ENCODE measurements around the gene THAP4.

Gene THAP4

DNA sequence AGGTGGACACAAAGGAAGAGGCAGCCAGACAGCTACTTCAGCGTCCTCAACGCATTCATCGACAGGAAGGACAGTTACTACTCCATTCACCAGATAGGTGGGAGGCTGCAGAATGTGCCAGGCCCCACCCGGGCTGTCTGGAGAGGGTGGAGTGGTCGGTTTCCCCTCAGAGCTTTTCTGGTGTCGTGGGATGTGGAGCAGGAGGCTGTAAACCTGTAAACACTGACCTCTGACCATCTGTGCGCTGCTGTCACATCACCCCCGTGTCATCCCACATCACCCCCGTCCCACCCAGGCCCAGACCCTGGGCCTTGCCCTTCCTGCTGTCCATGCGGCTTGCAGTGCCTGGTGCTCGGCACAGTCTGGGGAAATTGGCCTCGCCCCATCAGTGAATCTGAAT lies 17.6 kb upstream of the THAP4 start:
- TF ChIP-seq GATA3 (IDR thresholded peaks at IDR 0.05; ENCODE audit: low read depth, low read length) (no peak), GATA2 (IDR thresholded peaks at IDR 0.05; ENCODE audit: low read depth, low read length) (no peak)

DNA sequence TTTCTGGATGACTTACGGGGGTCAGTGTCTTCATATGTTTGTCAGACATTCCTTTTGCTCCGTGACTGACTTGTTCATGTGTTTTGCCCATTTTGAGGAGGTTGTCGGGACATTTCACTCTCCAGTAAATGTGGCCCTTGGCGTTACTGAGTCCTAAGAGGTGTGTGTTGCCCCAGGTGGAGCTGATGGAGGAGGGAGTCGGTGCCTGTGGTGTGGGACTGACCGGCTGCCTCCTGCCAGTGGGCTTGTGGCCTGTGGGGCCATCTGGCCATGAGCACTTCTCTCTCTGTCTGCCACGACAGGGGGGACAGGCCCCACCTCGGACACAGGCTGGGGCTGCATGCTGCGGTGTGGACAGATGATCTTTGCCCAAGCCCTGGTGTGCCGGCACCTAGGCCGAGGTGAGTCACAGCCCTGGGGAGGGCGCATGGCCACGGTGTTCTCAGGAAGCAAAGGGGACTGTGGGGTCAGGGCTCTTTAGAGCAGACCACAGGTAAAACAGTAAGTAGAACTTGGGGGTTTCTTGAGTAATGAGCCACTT lies 16.3 kb upstream of the THAP4 start:
- TF ChIP-seq GATA3 (IDR thresholded peaks at IDR 0.05; ENCODE audit: low read depth, low read length) (no peak), GATA2 (IDR thresholded peaks at IDR 0.05; ENCODE audit: low read depth, low read length) (no peak)

DNA sequence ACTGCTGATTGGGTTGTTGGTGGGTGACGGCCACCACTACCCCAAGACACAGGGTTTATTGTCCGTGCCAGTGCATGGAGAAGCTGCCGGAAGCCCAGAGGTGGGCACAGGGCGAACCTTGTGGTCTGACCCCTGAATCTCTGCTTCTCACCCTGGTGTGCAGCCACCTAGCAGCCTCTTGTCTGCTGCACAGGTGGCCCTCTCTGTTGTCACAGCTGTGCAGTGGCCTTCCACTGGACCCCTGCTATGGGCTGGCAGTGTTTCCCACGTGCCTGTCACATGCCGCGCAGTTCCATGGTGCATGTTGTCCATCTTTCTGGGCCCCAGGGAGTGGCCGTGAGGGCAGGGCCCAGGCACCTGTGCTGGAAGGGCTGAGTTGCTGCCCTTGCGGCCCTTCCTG lies 15.8 kb upstream of the THAP4 start:
- TF ChIP-seq GATA2 (IDR thresholded peaks at IDR 0.05; ENCODE audit: low read depth, low read length) = no peak
- TF ChIP-seq GATA3 (IDR thresholded peaks at IDR 0.05; ENCODE audit: low read depth, low read length) = no peak

DNA sequence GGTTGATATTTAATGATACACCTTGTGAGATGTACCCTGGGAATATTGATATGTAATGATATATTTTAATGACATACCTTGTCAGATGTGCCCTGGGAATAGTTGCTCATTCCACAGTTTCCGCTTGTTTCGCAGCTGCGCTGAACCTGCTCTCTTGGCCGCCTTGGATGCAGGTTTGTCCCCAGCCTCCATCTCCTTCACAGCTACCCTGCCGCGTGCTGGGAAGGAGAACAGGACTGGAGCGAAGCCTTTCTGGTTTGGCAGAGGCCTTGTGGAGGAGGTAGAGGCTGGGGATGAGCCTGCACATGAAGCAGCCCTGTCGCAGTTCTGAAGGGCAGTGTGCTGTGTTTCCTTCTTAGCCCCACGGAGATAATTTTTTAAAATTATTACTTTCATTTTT lies 15.2 kb upstream of the THAP4 start:
- TF ChIP-seq GATA3 (IDR thresholded peaks at IDR 0.05; ENCODE audit: low read depth, low read length) (no peak), GATA2 (IDR thresholded peaks at IDR 0.05; ENCODE audit: low read depth, low read length) (no peak)

DNA sequence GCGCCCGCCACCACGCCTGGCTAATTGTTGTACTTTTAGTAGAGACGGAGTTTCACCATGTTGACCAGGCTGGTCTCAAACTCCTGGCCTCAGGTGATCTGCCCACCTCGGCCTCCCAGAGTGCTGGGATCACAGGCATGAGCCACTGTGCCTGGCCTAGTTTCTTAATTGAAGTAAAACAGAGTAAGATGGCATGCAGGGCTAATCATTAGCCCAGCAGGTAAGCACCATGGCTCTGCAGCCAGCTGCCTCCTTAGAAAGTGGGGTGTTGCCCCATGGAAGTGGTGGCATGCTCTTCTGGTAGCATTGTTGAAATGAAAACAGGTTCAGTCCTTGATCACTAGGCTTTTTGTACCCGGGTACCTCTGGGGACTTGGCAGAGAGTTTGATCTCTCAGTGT lies 13.0 kb upstream of the THAP4 start:
- TF ChIP-seq GATA2 (IDR thresholded peaks at IDR 0.05; ENCODE audit: low read depth, low read length) (no peak), GATA3 (IDR thresholded peaks at IDR 0.05; ENCODE audit: low read depth, low read length) (no peak)

DNA sequence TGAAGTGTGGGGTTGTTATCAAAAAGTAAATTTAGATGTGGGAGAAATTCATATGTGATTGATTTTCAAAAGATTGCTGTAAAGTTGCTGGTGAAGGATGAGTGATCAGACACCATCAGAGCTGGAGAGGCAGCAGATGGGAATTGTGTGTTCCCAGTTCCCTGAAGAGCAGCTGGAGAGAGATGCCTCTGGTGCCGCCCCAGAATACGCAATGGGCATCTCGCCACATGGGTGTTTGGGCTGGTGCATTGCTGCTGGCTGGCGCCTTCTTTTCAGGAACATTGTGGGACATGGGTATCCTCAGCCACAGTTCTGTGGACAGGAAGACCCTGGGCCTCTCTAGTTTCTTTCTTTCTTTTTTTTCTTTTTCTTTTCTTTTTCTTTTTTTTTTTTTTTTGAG lies 12.4 kb upstream of the THAP4 start:
- no peak for TF ChIP-seq GATA3 (IDR thresholded peaks at IDR 0.05; ENCODE audit: low read depth, low read length)
- TF ChIP-seq GATA2 (IDR thresholded peaks at IDR 0.05; ENCODE audit: low read depth, low read length) = no peak

DNA sequence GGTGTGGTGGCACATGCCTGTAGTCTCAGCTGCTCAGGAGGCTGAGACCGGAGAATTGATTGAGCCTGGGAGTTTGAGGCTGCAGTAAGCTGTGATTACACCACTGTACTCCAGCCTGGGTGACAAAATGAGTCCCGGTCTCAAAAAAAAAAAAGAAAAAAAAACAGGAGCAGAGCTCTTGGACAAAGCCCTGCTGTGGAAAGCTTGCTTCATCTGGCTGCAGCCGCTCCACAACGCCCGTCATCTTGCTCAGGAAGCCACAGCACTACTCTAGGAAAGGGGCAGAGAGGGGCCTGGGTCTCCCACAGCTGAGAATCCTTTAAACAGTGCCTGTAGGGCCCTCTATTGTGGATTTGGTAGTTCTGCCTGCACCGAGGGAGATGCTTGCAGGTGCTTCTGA lies 11.5 kb upstream of the THAP4 start:
- no peak for TF ChIP-seq GATA2 (IDR thresholded peaks at IDR 0.05; ENCODE audit: low read depth, low read length)
- TF ChIP-seq GATA3 (IDR thresholded peaks at IDR 0.05; ENCODE audit: low read depth, low read length) = no peak

DNA sequence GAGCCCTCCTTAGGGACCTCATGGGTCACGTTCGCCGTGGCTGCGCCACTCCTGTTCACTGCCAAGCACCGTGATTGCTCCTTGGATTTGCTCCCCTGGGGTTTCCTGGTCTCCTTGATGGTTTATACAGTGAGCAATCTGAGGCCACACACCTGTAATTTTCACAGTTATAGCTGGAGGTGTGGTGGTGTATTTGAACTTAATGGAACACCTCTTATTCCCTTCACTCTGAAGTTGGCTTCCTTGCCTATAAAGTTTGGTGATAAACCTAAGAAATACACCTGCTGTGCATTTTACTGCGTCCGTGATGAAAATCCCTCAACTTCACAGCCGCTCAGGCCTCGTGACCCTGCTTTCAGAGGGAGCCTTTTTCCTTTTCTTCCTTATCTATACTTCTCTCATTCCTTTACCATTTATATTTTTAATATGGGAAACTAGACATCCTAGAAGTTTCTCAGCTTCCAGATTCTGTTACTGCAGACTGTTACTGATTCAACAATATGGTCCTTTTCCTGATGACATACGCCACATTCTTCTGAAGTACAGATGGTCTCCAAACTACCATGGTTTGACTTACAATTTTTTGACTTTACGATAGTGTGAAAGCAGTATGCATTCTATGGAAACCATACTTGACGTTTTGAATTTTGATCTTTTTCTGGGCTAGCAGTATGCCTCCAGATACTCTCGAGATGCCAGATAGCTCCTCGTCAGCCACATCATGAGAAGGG lies 9.1 kb upstream of the THAP4 start:
- TF ChIP-seq GATA2 (IDR thresholded peaks at IDR 0.05; ENCODE audit: low read depth, low read length) (no peak), GATA3 (IDR thresholded peaks at IDR 0.05; ENCODE audit: low read depth, low read length) (no peak)

DNA sequence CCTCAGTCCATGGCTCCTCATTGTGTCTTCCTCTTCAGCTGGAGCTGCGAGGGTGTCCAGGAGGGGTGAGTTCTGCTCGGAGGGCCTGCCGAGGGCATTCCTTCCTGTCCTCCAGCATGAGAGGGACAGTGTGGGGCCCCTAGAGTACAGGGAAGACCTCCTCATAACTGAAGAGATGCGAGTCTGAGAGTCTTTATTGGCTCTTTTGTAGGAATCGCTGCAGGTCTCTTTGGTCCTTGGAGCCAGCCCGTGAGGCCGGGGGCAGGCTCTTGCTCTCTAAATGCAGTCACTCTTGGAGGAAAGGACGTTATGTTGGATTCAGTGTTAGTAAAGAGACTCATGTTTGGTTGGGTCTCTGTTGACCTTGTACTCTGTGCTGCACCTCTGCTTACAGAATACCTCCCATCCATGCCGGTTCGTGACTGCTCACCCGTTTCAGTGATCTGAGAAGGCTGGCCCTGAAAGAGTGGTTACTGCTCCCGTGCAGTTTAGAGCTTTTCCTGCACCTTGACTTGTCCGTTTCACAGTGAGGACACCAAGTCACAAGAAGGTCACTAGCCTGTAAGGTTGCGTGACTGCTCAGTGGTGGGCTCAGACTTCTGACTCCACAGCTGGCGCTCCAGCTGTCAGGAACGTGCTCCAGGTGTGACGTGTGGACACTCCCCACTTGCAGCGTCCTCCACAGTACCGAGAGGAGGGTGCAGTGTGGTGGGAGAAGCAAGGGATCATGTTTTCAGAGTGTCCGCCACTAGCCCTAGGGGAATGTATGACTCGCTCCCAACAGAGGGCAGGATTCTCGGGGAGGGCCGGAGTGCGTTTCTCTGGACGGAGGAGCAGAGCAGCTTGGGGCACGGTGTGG lies 8.3 kb upstream of the THAP4 start:
- no peak for TF ChIP-seq GATA3 (IDR thresholded peaks at IDR 0.05; ENCODE audit: low read depth, low read length)
- no peak for TF ChIP-seq GATA2 (IDR thresholded peaks at IDR 0.05; ENCODE audit: low read depth, low read length)

DNA sequence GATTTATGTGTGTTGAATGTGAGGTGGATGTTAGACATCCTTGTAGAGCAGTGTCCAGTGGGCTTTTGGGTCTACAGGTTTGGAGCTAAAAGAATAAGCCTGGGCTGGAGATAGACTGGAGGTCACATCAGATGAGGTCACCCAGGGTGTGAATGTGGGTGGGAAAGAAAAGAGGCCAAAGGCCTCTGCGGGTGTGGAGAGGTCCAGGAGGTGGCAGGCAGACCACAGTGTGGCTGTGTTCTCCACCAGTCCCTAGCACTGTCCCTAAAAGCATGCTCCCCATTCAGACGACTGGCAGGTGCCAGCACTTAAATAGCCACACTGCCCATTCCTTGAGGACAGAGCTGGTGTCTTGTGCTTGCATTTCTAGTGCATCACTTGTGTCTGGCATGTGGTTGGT lies 4.7 kb upstream of the THAP4 start:
- TF ChIP-seq GATA2 (IDR thresholded peaks at IDR 0.05; ENCODE audit: low read depth, low read length) = no peak
- TF ChIP-seq GATA3 (IDR thresholded peaks at IDR 0.05; ENCODE audit: low read depth, low read length) = no peak

DNA sequence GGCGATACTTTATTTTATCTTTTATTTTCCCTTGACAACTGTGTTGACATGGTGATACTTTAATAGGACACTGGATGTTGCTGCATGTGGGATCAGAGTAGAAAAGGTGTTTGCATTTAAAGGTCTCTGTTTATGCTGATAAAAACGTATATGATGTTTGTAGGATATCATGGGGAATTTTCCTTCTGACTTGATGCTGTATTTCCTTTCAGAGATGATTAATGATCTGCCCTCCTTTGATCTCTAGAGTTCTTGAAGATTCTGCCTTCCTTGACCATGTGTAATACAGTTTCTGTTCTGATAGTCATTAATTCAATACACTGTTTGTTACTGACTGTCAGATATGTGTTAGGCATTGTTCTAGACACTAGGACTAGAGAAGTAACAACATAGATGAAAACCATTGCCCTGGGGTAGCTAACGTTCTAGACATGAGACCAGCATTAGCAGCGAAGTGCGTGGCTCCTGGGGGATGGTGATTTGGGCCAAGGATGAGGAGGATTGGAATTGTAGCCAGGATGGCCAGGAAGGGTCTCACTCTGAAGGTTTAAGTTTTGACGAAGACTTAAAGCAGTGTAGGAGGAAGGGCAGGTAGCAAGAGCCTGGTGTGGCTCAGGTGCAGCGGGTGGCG lies 3.3 kb upstream of the THAP4 start:
- no peak for TF ChIP-seq GATA3 (IDR thresholded peaks at IDR 0.05; ENCODE audit: low read depth, low read length)
- no peak for TF ChIP-seq GATA2 (IDR thresholded peaks at IDR 0.05; ENCODE audit: low read depth, low read length)

DNA sequence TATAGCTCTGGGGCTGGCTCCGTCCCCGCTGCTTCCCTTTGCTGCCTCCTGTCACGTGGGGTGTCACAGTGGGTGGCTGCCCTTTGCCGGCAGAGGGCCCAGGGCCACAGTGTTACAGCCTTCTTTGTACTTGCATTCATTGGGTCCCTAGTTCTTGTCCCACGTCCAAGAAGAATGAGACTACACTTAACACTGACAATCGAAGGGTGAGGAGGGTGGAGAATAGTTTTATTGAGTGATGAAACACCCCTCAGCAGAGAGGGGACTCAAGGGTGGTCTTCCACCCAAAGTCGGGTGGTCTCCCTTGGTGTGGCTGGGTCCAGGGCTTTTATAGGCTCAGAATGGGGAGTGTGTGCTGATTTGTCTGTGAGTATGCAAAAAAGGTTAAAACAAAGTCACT lies 2.4 kb upstream of the THAP4 start:
- no peak for TF ChIP-seq GATA2 (IDR thresholded peaks at IDR 0.05; ENCODE audit: low read depth, low read length)
- TF ChIP-seq GATA3 (IDR thresholded peaks at IDR 0.05; ENCODE audit: low read depth, low read length) = no peak

DNA sequence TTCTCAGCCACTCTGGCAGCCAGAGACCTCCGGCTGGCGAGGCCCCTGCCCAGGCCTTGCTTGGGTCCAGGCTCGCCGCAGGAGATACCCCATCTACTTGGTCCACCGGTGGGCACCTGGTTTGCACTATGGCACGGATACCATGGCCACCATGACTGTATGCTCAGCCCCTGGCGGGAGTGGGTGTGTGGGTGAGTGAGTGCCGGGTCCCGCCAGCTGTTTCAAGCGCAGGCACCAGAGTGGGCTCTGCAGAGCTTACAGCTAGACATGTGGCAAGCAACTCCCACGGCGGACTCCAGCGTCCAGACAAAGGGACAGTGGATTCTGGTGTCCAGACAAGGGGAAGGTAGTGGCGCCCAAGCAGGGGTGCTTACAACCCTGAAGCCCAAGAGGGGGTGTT lies 2.0 kb upstream of the THAP4 start:
- TF ChIP-seq GATA3 (IDR thresholded peaks at IDR 0.05; ENCODE audit: low read depth, low read length) = no peak
- TF ChIP-seq GATA2 (IDR thresholded peaks at IDR 0.05; ENCODE audit: low read depth, low read length) = no peak

Measured in SH-SY5Y (cell line).